ENCODE results near the gene EFCAB9.

GRCh38 chr5:172213126-172213525 is 19.2 kb downstream of the EFCAB9 start:
- no peak for TF ChIP-seq CTCF (conservative IDR thresholded peaks at IDR 0.05 in 1 of 2, IDR thresholded peaks at IDR 0.05 in 1 of 2; ENCODE audit: low read depth in 1 of 2, low read length in 2 of 2)
- no peak for TF ChIP-seq EZH2 (IDR thresholded peaks at IDR 0.05; ENCODE audit: low read length, missing control alignments)
